Fibroblast of peridontal ligament (primary cell): ENCODE results near the gene FOXC2.

ENCODE experiments used
- DNase-seq: peaks from one replicate; pipeline ENCODE4 v3.0.0-alpha.2; 2010; ENCODE audit errors: extremely low read depth

Gene FOXC2

DNA sequence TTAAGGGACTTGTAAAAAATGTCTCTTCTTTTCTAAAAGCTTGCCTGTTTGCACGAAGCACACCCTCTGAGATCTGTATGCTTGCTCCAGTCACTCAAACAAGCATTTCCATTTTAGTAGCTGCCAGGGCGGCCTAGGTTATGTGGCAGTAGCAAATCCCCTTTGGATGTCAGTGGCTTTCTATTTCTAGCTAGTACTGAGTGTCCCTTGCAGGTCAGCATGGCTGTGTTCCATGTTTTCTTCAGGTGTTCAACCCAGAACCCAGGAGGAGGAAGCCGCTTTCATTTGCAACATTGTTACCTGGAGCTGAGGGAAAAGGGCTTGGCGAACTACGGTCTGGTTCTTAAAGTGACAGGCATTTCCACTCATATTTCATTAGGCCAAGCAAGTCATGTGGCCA is 48.1 kb downstream of the FOXC2 start:
- no peak for DNase-seq

DNA sequence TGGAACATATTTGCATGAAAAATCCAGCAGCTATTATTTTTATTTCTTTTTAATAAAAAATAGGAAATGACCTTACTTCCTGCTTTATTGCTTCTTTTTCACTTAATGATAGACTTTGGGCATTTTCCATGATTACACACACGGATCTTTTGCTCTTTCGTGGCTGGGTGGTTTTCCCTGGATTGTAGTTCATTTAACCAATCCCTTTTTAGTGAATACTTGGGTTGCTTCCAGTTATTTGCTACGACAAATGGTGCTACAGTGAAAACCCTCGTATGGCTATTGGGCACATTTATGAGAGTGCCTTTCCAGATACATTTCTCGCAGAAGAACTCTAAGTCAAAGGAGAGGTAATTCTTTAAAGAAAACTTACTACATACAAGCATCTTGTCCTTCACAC is 50.3 kb downstream of the FOXC2 start:
- DNase-seq, result no peak

DNA sequence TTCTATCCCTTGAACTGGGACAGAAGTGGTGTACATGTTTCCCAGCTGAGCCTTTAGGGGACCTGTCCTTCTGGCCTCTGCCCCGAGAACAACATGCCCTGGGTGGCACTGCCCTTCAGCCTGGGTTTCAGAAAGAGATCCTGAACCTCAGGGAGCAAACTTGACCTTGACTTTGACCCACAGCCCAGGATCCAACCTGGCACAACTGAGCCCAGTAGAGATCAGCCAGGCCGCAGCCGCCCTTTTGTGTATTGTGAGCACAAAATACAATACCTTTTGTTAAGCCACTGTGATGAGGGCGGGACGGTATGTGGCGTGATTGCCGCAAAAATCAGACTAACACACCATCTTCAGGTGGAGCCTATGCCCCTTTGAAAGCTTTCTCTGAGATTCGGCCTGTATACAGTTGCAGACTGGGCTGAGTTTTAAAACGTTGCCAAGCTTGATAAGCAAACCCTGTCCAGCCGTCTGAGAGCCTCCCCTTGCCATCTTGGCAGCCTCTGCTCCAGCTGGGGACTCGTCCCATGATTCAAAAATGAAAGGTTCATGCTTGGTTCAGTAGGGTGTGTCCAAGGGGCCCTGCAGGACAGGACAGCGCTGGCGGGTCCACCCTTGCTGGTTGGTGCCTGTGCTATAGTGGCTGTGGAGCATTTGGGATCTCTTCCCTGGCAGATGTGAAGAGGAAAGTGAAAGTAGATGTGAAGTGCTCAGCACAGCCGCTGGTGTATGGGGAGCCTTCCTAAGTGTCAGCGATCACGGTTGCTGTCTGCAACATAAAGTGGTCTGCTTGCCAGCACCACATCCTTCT is 52.0 kb downstream of the FOXC2 start:
- peak; percentile 64 for DNase-seq
